HL-60/S4 treated with phorbol 12-myristate 13-acetate at 8.2 ng/mL for 4 days and 3 days (cell line): ENCODE measurements around the gene ZNF560.

Source experiments
- in situ Hi-C: fragments of 300-500 bp; cut with MboI; formaldehyde crosslinking; loops from 2 replicates; pipeline ENCODE4 v1.15.0; 2022; ENCODE audit warnings: low sequenced_read_pairs

The ZNF560 gene

GRCh38 chr19:9436358-9436757, 62.1 kb downstream of the ZNF560 start:
- in situ Hi-C loops = no loop called here

- in situ Hi-C loops = no loop called here
These were observed 62.8 kb downstream of the ZNF560 start, which contains the start of gene ZNF266 for GRCh38 chr19:9435279-9436268. TSS of gene ZNF266 (minus strand) at chr19:9435573. CDS start at chr19:9420089, 15,484 bp downstream.

- in situ Hi-C loops = no loop called here
These were observed 66.9 kb downstream of the ZNF560 start for GRCh38 chr19:9431475-9431874.

- in situ Hi-C loops = no loop called here
These were observed 68.0 kb downstream of the ZNF560 start for GRCh38 chr19:9430444-9430843.

- in situ Hi-C loops = no loop called here
These were observed 70.5 kb downstream of the ZNF560 start for GRCh38 chr19:9427941-9428340.
